GM18507 (cell line): ENCODE results near the gene OR52I1.
A peak's percentile ranks its signal among the peaks of the same experiment; 100 is the strongest.

Experiments
- DNase-seq: peaks from one replicate; pipeline ENCODE4 v3.0.0; 2011; ENCODE audit warnings: low read depth; ENCODE audit not compliant: insufficient read length; ENCODE audit errors: extremely low spot score
- FAIRE-seq: peaks from 2 replicates; lab custom pipeline; 2011; peaks lifted over from hg19 to GRCh38; lab: Jason Lieb, UNC

OR52I1 gene

GRCh38 chr11:4593739-4594138 is at the start of gene OR52I1:
Gene OR52I1, plus strand, starts transcription at chr11:4594039. Its CDS starts 0 bp downstream, at chr11:4594039.
- DNase-seq (no peak), FAIRE-seq (no peak)

DNA sequence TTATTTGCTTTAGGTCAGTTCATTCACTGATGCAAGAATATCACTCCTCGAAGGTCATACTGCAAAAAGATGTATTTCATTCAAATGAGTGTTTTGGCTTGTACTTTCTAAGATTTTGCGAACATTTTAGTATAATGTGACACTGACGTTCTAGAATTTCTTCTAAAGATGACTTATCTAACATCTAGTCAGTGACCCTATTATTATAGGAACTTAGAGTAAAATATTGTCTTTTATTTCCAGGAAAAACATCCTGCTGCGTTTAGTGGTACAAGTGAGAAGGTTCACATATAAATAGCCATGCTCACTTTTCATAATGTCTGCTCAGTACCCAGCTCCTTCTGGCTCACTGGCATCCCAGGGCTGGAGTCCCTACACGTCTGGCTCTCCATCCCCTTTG is 48.9 kb upstream of the OR52I1 start, which contains the start of gene OR52M1:
TSS of gene OR52M1 (plus strand) at position 301 of the 400 bp plus-strand sequence. CDS start at position 301, 0 bp downstream.
- FAIRE-seq (no peak), DNase-seq (no peak)

DNA sequence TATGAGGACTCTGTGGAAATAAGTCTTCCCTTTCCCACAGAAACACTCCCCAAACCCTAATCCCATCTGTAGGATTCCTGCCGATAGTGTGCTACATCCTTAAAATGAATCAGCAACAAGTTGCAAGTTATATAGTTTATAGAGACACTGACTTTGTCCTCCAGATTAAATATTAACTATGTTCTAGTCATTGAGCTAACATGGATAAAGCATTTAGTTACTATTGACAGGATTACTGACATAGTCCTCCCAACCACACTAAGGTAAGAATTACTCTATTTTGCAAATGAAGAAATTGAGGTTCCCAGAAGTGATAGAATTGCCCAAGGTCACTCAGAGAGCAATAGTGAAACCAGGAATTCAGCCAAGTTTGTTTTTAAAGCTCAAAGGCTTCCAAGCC is 47.0 kb upstream of the OR52I1 start:
- FAIRE-seq = no peak

DNA sequence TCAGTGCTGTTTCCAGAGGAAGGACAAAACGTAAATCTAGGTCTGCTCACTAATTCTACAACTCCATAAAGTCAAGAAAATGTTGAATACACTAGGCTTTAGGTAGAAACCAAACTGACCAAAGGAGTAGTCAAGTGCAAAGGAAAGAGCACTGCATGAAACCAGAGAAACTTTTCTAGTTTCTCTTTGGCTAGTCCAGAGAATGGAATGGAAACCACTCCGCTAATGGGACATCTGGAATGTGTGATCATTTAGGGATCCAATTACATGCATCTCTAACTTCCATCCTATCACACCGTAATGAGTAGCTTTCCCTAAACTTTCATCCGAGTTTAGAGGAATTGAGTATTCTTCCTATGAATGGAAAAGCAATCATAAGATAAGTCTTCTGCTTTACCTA is 46.4 kb upstream of the OR52I1 start:
- no peak for FAIRE-seq
- no peak for DNase-seq

More for the DNA sequence above, 47.0 kb upstream of the OR52I1 start:
- DNase-seq = no peak

- no peak for DNase-seq
- no peak for FAIRE-seq
Measured at GRCh38 chr11:4551346-4551979, 42.4 kb upstream of the OR52I1 start.

GRCh38 chr11:4559527-4560440 is 34.1 kb upstream of the OR52I1 start:
- no peak for FAIRE-seq
- DNase-seq = no peak

- DNase-seq = no peak
- no peak for FAIRE-seq
Measured at GRCh38 chr11:4560467-4560866, 33.4 kb upstream of the OR52I1 start.

DNA sequence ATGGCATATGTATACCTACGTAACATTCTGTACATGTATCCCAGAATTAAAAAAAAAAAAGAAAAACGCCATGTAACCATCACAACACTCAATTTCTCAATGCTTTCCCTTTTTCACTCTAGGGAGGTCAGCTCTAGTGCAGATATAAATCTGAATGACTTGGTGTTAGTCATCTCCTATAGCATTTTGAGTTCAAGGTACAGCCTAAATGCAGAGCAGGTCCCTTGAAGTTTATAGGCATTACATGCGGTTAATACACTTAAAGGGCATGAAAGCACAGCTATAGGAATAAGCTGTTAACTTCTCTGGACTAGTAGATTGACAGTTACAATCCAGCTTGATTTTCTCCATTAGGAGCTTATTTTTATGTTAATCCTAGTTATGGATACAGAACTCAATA is 28.5 kb upstream of the OR52I1 start:
- no peak for DNase-seq
- no peak for FAIRE-seq

DNA sequence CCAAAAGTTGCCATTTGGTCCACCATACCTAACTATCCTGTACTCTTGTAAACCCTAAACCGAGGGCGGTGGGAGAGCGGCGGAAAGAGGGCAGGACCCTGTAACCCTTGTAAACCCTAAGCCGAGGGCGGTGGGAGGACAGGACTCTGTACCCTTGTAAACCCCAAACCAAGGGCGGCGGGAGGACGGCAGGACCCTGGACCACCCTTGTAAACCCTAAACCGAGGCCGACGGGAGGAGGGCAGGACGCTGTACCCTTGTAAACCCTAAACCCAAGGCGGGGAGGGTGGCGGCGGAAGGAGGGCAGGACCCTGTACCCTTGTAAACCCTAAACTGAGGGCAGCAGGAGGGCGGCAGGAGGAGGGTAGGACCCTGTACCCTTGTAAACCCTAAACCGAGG is 24.8 kb upstream of the OR52I1 start:
- FAIRE-seq (no peak), DNase-seq (no peak)

- DNase-seq (no peak), FAIRE-seq (no peak)
Measured at GRCh38 chr11:4576880-4577279, 17.0 kb upstream of the OR52I1 start.

DNA sequence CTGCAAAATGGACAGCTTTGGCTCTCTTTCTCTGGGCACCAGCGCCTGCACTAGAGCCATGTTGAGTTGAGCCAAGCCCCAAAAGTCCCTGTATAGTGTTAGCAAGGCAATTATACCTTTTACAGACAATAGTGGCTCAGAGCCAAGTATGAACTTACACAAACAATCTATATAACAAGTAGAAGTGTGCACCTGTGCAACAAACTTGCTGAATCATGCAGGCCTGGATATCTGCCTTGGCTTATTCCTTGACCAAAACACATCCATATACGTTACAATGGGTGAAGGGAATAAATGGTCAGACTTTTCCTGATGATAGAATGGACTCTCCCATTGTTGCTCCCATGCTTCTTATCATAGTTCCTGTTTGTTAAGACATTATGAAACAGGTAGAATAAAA is 16.1 kb upstream of the OR52I1 start:
- no peak for DNase-seq
- no peak for FAIRE-seq

DNA sequence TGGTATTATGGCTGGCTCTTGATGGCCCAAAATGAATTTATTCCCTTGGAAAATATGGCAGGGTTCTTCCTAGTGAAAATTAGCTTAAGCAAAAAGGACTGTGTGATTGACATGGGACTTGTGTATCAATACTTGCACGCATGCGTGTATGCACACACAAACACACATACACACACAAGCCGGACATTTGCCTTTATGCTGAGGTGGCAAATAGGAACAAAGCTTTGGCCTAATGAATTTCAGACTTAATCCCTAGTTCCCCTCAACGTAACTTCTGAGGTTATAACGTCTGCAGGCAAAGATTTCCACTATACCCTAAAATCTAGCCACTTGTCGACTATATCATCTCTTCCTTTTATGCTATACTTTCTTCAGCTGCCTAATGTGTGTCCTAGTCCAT is 15.2 kb upstream of the OR52I1 start:
- FAIRE-seq (no peak), DNase-seq (no peak)

GRCh38 chr11:4580124-4580523 is 13.7 kb upstream of the OR52I1 start:
- FAIRE-seq (no peak), DNase-seq (no peak)

GRCh38 chr11:4581443-4581842 is 12.4 kb upstream of the OR52I1 start, which contains the start of gene OR52I2:
Gene OR52I2, plus strand, starts transcription at chr11:4581743.
- DNase-seq (no peak), FAIRE-seq (no peak)

- FAIRE-seq = no peak
- DNase-seq = no peak
Measured at GRCh38 chr11:4589017-4589416, 4.8 kb upstream of the OR52I1 start.

GRCh38 chr11:4605057-4605456 is 11.2 kb downstream of the OR52I1 start:
- no peak for DNase-seq
- FAIRE-seq = no peak

DNA sequence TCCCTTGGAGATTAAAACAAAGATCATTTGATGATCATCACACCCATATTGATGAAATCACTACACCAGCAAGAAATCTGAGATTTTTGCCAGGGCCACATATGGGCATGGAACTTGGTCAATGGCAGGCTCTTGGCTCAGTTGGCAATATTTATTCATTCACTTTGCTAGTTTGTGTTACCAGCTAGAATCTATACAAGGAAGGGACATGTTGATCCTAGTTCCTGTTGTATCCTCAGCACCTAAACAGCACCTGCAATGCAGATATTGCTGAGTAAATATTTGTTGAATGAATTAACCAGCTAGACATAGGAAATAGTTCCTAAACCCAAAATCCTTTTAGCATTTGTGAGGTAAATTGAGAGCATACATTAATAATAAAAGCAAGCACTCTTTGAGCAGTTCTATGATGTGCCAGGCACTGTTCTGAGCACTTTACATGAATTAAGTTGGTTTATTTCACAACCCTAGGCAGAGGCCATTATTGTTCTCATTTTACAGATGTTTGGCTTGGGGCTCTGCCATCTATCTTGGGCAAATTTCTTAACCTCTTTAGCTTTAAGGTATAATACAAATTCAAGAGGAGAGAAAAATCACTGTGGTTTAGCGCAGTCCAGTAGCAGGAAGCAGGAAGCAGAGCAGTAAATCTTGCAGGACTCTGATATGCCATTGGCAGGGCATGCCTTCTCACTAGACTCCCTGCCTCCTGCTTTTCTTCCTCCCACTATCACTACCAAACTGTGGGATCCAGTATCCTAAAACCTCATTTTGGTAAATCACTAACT is 12.6 kb downstream of the OR52I1 start:
- FAIRE-seq (no peak), DNase-seq (no peak)

GRCh38 chr11:4607096-4607495 is 13.3 kb downstream of the OR52I1 start:
- DNase-seq (no peak), FAIRE-seq (no peak)

- peak; percentile 99 for FAIRE-seq
Measured at GRCh38 chr11:4607781-4608666, 14.2 kb downstream of the OR52I1 start, which contains the start of gene TRIM68. Gene TRIM68, minus strand, starts transcription at chr11:4608231. Its CDS starts 2,727 bp downstream, at chr11:4605504.

More at GRCh38 chr11:4607781-4608666, 14.2 kb downstream of the OR52I1 start, which contains the start of gene TRIM68:
- peak; percentile 87 for DNase-seq
